IMR-90 (cell line): Measurements from ENCODE around the gene CD300LD.
"Not testable (repeated sequence)": the region's sequence is repeated elsewhere in the genome, so short reads cannot be mapped to it uniquely, and the experiment has no call there.

ENCODE experiments used
- CEBPB ChIP-seq: IDR thresholded peaks from 2 replicates; pipeline ENCODE4 v1.6.1; 2012; ENCODE audit warnings: low read depth, low read length, improper control_type of control experiment
- MXI1 ChIP-seq: IDR thresholded peaks from 2 replicates; pipeline ENCODE4 v1.6.1; 2012; ENCODE audit warnings: low read depth, mild to moderate bottlenecking, low read length, moderate library complexity, borderline replicate concordance
- POLR2A ChIP-seq: IDR thresholded peaks from 2 replicates; pipeline ENCODE4 v1.6.1; 2012; ENCODE audit warnings: mild to moderate bottlenecking, low read depth, low read length
- RAD21 ChIP-seq: IDR thresholded peaks from 2 replicates; pipeline ENCODE4 v1.6.1; 2012; ENCODE audit warnings: low read length, improper control_type of control experiment
- RCOR1 ChIP-seq: IDR thresholded peaks from 2 replicates; pipeline ENCODE4 v1.6.1; 2012; ENCODE audit warnings: mild to moderate bottlenecking, low read length, improper control_type of control experiment; ENCODE audit not compliant: insufficient replicate concordance
- SMC3 ChIP-seq: fragments of 150-350 bp; IDR thresholded peaks from 2 replicates; pipeline ENCODE4 v1.6.1; 2016; ENCODE audit warnings: low read depth, mild to moderate bottlenecking, antibody characterized with exemption, low read length, moderate library complexity
- TF ChIP-seq, protein P1 (sequence below): conservative IDR thresholded peaks from 2 replicates; pipeline ENCODE4 v1.5.1; 2012; ENCODE audit warnings: mild to moderate bottlenecking, low read depth, low read length, improper control_type of control experiment

DNA sequence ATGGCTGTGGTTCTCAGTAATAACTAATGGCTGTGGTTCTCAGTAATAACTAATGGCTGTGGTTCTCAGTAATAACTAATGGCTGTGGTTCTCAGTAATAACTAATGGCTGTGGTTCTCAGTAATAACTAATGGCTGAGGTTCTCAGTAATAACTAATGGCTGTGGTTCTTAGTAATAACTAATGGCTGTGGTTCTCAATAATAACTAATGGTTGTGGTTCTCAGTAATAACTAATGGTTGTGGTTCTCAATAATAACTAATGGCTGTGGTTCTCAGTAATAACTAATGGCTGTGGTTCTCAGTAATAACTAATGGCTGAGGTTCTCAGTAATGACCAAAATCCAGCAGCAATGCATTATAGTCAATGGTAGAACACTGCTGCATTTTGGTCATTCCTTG, 18.4 kb downstream of the CD300LD start:
- not testable (repeated sequence) for TF ChIP-seq POLR2A, SMC3, RAD21, CEBPB, RCOR1, MXI1
- TF ChIP-seq, protein P1, sequence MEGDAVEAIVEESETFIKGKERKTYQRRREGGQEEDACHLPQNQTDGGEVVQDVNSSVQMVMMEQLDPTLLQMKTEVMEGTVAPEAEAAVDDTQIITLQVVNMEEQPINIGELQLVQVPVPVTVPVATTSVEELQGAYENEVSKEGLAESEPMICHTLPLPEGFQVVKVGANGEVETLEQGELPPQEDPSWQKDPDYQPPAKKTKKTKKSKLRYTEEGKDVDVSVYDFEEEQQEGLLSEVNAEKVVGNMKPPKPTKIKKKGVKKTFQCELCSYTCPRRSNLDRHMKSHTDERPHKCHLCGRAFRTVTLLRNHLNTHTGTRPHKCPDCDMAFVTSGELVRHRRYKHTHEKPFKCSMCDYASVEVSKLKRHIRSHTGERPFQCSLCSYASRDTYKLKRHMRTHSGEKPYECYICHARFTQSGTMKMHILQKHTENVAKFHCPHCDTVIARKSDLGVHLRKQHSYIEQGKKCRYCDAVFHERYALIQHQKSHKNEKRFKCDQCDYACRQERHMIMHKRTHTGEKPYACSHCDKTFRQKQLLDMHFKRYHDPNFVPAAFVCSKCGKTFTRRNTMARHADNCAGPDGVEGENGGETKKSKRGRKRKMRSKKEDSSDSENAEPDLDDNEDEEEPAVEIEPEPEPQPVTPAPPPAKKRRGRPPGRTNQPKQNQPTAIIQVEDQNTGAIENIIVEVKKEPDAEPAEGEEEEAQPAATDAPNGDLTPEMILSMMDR, result not testable (repeated sequence)
